Neural cell (in vitro differentiated cells): Measurements from ENCODE around the gene KDM4C.

Experiments
- EP300 ChIP-seq: fragments of 450-650 bp; conservative IDR thresholded peaks from 2 replicates; pipeline ENCODE4 v1.6.1; 2014; ENCODE audit warnings: antibody characterized with exemption, mild to moderate bottlenecking, moderate library complexity; ENCODE audit not compliant: poor library complexity, severe bottlenecking
- EZH2 ChIP-seq: fragments of 200-600, 300-800 bp; shearing (Covaris generic), sonication (generic); IDR thresholded peaks from 2 replicates; pipeline ENCODE4 v1.6.1; 2014; ENCODE audit warnings: antibody characterized with exemption, low read length, borderline replicate concordance, mild to moderate bottlenecking; ENCODE audit not compliant: insufficient read depth, poor library complexity, severe bottlenecking
- POLR2AphosphoS5 ChIP-seq: IDR thresholded peaks from 2 replicates; pipeline ENCODE4 v1.6.1; 2012
- SMC3 ChIP-seq: fragments of 450-650 bp; conservative IDR thresholded peaks from 2 replicates; pipeline ENCODE4 v1.6.1; 2014; ENCODE audit warnings: antibody characterized with exemption, mild to moderate bottlenecking, moderate library complexity; ENCODE audit not compliant: poor library complexity
- TAF1 ChIP-seq: IDR thresholded peaks from 2 replicates; pipeline ENCODE4 v1.6.1; 2012; ENCODE audit warnings: low read depth
- TF ChIP-seq, protein P1 (sequence below): fragments of 450-650 bp; IDR thresholded peaks from 2 replicates; pipeline ENCODE4 v1.5.1; 2014; ENCODE audit warnings: antibody characterized with exemption, mild to moderate bottlenecking, moderate library complexity; ENCODE audit not compliant: poor library complexity, severe bottlenecking
- TF ChIP-seq, protein P2 (sequence below): IDR thresholded peaks from 2 replicates; pipeline ENCODE4 v1.6.1; 2012; ENCODE audit warnings: borderline replicate concordance

DNA sequence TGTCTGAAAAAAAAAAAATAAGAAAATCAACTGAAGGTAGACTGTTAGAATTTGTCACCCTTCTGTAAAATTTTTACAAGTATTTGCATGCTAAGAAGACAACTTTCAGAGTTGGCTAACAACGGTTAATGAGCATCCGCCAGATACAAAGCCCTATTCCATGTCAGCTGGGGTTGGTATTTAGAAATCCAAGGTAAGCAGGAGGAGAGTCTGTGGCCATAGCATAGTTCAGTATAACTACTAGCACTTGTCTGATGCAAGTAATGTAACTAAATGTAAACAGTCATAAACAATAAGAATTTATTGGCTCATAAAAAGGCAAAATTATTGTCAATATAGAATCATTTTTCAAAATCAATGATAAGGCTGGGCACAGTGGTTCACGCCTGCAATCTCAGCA lies 45.7 kb upstream of the KDM4C start:
- TF ChIP-seq, protein P1, sequence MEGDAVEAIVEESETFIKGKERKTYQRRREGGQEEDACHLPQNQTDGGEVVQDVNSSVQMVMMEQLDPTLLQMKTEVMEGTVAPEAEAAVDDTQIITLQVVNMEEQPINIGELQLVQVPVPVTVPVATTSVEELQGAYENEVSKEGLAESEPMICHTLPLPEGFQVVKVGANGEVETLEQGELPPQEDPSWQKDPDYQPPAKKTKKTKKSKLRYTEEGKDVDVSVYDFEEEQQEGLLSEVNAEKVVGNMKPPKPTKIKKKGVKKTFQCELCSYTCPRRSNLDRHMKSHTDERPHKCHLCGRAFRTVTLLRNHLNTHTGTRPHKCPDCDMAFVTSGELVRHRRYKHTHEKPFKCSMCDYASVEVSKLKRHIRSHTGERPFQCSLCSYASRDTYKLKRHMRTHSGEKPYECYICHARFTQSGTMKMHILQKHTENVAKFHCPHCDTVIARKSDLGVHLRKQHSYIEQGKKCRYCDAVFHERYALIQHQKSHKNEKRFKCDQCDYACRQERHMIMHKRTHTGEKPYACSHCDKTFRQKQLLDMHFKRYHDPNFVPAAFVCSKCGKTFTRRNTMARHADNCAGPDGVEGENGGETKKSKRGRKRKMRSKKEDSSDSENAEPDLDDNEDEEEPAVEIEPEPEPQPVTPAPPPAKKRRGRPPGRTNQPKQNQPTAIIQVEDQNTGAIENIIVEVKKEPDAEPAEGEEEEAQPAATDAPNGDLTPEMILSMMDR, result no peak
- TF ChIP-seq SMC3, result no peak
- no peak for TF ChIP-seq EZH2
- TF ChIP-seq EP300, result no peak
- no peak for TF ChIP-seq POLR2AphosphoS5
- no peak for TF ChIP-seq TAF1
- TF ChIP-seq, protein P2, sequence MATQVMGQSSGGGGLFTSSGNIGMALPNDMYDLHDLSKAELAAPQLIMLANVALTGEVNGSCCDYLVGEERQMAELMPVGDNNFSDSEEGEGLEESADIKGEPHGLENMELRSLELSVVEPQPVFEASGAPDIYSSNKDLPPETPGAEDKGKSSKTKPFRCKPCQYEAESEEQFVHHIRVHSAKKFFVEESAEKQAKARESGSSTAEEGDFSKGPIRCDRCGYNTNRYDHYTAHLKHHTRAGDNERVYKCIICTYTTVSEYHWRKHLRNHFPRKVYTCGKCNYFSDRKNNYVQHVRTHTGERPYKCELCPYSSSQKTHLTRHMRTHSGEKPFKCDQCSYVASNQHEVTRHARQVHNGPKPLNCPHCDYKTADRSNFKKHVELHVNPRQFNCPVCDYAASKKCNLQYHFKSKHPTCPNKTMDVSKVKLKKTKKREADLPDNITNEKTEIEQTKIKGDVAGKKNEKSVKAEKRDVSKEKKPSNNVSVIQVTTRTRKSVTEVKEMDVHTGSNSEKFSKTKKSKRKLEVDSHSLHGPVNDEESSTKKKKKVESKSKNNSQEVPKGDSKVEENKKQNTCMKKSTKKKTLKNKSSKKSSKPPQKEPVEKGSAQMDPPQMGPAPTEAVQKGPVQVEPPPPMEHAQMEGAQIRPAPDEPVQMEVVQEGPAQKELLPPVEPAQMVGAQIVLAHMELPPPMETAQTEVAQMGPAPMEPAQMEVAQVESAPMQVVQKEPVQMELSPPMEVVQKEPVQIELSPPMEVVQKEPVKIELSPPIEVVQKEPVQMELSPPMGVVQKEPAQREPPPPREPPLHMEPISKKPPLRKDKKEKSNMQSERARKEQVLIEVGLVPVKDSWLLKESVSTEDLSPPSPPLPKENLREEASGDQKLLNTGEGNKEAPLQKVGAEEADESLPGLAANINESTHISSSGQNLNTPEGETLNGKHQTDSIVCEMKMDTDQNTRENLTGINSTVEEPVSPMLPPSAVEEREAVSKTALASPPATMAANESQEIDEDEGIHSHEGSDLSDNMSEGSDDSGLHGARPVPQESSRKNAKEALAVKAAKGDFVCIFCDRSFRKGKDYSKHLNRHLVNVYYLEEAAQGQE, result no peak
